Calu3 (cell line): ENCODE results near the gene CHMP2B. TPM values are rescaled to one million over a fixed set of nuclear protein-coding genes. Genes with fewer than 3 reads are reported as not detected.

Experiments used
- Bru-seq: library from RNA; stranded (reverse); fragments of 400-500 nt; gene quantifications from one replicate; lab custom pipeline; 2021; lab: Mats Ljungman, UMichigan
- BruChase-seq, 2 experiments: library from RNA; stranded (reverse); fragments of 400-500 nt; gene quantifications; one replicate each; lab custom pipeline; 2021; lab: Mats Ljungman, UMichigan
- BruUV-seq: library from RNA; stranded (reverse); fragments of 400-500 nt; replicated peaks from 2 replicates; lab custom pipeline; 2021; lab: Mats Ljungman, UMichigan
- CTCF ChIA-PET: fragments of 300-600 bp; sonication (Branson Sonifier 250); formaldehyde crosslinking; loops from one replicate; lab custom pipeline; 2022; ENCODE audit warnings: antibody characterized with exemption; lab: Charles Lee
- DNase-seq: peaks from one replicate; pipeline ENCODE4 v3.0.0; 2022
- H3K27ac Mint-ChIP-seq: one replicate; pipeline ENCODE4 v1.8.0; 2022; ENCODE audit warnings: mixed read lengths; ENCODE audit not compliant: unreplicated experiment
- H3K27me3 Mint-ChIP-seq: one replicate; pipeline ENCODE4 v1.8.0; 2022; ENCODE audit warnings: mixed read lengths; ENCODE audit not compliant: unreplicated experiment
- H3K36me3 Mint-ChIP-seq: one replicate; pipeline ENCODE4 v1.8.0; 2022; ENCODE audit warnings: mild to moderate bottlenecking, moderate library complexity, mixed read lengths; ENCODE audit not compliant: insufficient read depth, unreplicated experiment
- H3K4me1 Mint-ChIP-seq: one replicate; pipeline ENCODE4 v1.8.0; 2022; ENCODE audit warnings: mild to moderate bottlenecking, low read depth, mixed read lengths; ENCODE audit not compliant: unreplicated experiment
- H3K4me3 Mint-ChIP-seq: one replicate; pipeline ENCODE4 v1.8.0; 2022; ENCODE audit warnings: mild to moderate bottlenecking, low read depth, moderate library complexity, mixed read lengths; ENCODE audit not compliant: unreplicated experiment
- H3K9me3 Mint-ChIP-seq: one replicate; pipeline ENCODE4 v1.8.0; 2022; ENCODE audit warnings: low read depth, mixed read lengths; ENCODE audit not compliant: unreplicated experiment
- CTCF ChIP-seq: fragments of 200-600 bp; IDR thresholded peaks from one replicate; pipeline ENCODE4 v1.8.0; 2022; ENCODE audit warnings: antibody characterized with exemption; ENCODE audit not compliant: unreplicated experiment
- intact Hi-C: fragments of 100-400 bp; cut with micrococcal nuclease; formaldehyde crosslinking; loops from one replicate; pipeline ENCODE4 v1.10.0; 2022; ENCODE audit not compliant: unreplicated experiment
- long read RNA-seq: library from polyadenylated mRNA; stranded (forward); transcript quantifications from one replicate; pipeline ENCODE4 v2.0.0, GENCODE V29; 2022
- total RNA-seq: library from RNA; stranded (reverse); gene quantifications from 2 replicates; pipeline ENCODE4 v1.2.3, GENCODE V29; 2022

Gene CHMP2B
- 56.6 and 58.8 TPM in 2 replicates for total RNA-seq
- Bru-seq, nascent RNA, result percentile 95 among the genes with signal in this experiment
- BruChase-seq, experiment 1, labeled RNA remaining after a 6-hour chase, result percentile 88 among the genes with signal in this experiment
- percentile 90 among the genes with signal in this experiment for BruChase-seq, experiment 2, labeled RNA remaining after a 2-hour chase
- long read RNA-seq, transcript CHMP2B-201 (6 exons, 2,557 nt), result major isoform, 125 of 144 reads
- long read RNA-seq, transcript CHMP2B-203 (5 exons, 2,528 nt), result minor isoform, 7 of 144 reads
- long read RNA-seq, partial matches to known transcripts, result 0 of 144 reads
- long read RNA-seq, other reads (novel, unspliced or antisense), result 10 of 144 reads

GRCh38 chr3:87227104-87227834 is at the start of gene CHMP2B:
TSS of gene CHMP2B (plus strand) at chr3:87227309. CDS start at chr3:87227523, 214 bp downstream.
- CTCF ChIA-PET, result interaction anchor here (0.9 kb wide), 1 partner anchor 138 kb away, joined by 3 read pairs; no protein-coding TSS in a partner anchor
- TF ChIP-seq CTCF, result no peak
- peak; percentile 88 for DNase-seq
- Mint-ChIP-seq H3K27ac (peak within 1 kb of the TSS; percentile 92), H3K4me3 (peak within 1 kb of the TSS; percentile 96), H3K4me1 (peaks cover 19% of the 10 kb centered on the region), H3K36me3 (peaks cover 36% of the 10 kb centered on the region), H3K27me3 (no peaks in the 10 kb centered on the region), H3K9me3 (peaks cover 7% of the 10 kb centered on the region)
- no TSS peak for BruUV-seq
- intact Hi-C loops, result loop anchor here (2.0 to 5.0 kb wide), 2 partner anchors 20 to 140 kb away; no protein-coding TSS in a partner anchor

GRCh38 chr3:87179642-87180041 is 47.5 kb upstream of the CHMP2B start:
- CTCF ChIA-PET, result no interaction called here
- DNase-seq, result no peak
- H3K27ac Mint-ChIP-seq, result no peak overlapping the region
- no peaks in the 10 kb centered on the region for H3K4me1 Mint-ChIP-seq
- intact Hi-C loops, result no loop called here
- no peaks in the 10 kb centered on the region for H3K36me3 Mint-ChIP-seq
- no peaks in the 10 kb centered on the region for H3K9me3 Mint-ChIP-seq
- no TSS peak for BruUV-seq
- no peak overlapping the region for H3K4me3 Mint-ChIP-seq
- no peaks in the 10 kb centered on the region for H3K27me3 Mint-ChIP-seq
- TF ChIP-seq CTCF, result no peak

- H3K36me3 Mint-ChIP-seq, result no peaks in the 10 kb centered on the region
- no peak for DNase-seq
- CTCF ChIA-PET, result interaction anchor here (0.6 kb wide), 1 partner anchor 97 kb away, joined by 3 read pairs; no protein-coding TSS in a partner anchor
- intact Hi-C loops, result no loop called here
- no peaks in the 10 kb centered on the region for H3K27me3 Mint-ChIP-seq
- no peak for TF ChIP-seq CTCF
- peaks cover 2% of the 10 kb centered on the region for H3K4me1 Mint-ChIP-seq
- no peaks in the 10 kb centered on the region for H3K9me3 Mint-ChIP-seq
- H3K27ac Mint-ChIP-seq, result no peak overlapping the region
- no TSS peak for BruUV-seq
- H3K4me3 Mint-ChIP-seq, result no peak overlapping the region
Measured at GRCh38 chr3:87181551-87181950, 45.6 kb upstream of the CHMP2B start.

GRCh38 chr3:87182023-87182422 is 45.1 kb upstream of the CHMP2B start:
- no peak for TF ChIP-seq CTCF
- Mint-ChIP-seq H3K4me1 (peaks cover 7% of the 10 kb centered on the region), H3K27me3 (no peaks in the 10 kb centered on the region), H3K27ac (no peak overlapping the region), H3K4me3 (no peak overlapping the region), H3K9me3 (no peaks in the 10 kb centered on the region), H3K36me3 (no peaks in the 10 kb centered on the region)
- BruUV-seq, result no TSS peak
- DNase-seq, result no peak
- intact Hi-C loops, result no loop called here
- CTCF ChIA-PET, result no interaction called here
